IMR-90 (cell line): ENCODE measurements around the gene SH2D4B. TPM values are rescaled to one million over a fixed set of nuclear protein-coding genes. Genes with fewer than 3 reads are reported as not detected.

Experiments used
- ATAC-seq: fragments of 200-7000 bp; cut with Tn5 transposase; 2 replicates; pipeline ENCODE4 v1.9.1; 2020; ENCODE audit warnings: low read depth, mild to moderate bottlenecking, moderate library complexity
- BruUV-seq: library from RNA; stranded (reverse); fragments of 400-500 nt; replicated peaks from 2 replicates; lab custom pipeline; 2021; lab: Mats Ljungman, UMichigan
- CTCF ChIA-PET: fragments of 300-600 bp; formaldehyde crosslinking; extraction: SDS; loops from one replicate; lab custom pipeline; 2021; ENCODE audit warnings: antibody characterized with exemption; lab: Yijun Ruan, JAX
- POLR2A ChIA-PET: fragments of 300-600 bp; sonication (Branson Sonifier 250); formaldehyde crosslinking; loops from one replicate; lab custom pipeline; 2022; ENCODE audit warnings: antibody characterized with exemption; ENCODE audit not compliant: unreplicated experiment; lab: Charles Lee
- DNase-seq: peaks from one replicate; pipeline ENCODE4 v3.0.0; 2013
- H2AFZ ChIP-seq: replicated peaks from 2 replicates; pipeline ENCODE3; 2013; ENCODE audit warnings: low read length, mild to moderate bottlenecking; ENCODE audit not compliant: poor library complexity
- H2AK5ac ChIP-seq: 2 replicates; pipeline ENCODE4 v1.6.1; 2013; ENCODE audit warnings: low read depth, low read length, inconsistent platforms
- H2AK9ac ChIP-seq: replicated peaks from 2 replicates; pipeline ENCODE3; 2013; ENCODE audit warnings: mild to moderate bottlenecking, low read depth, low read length, moderate library complexity; ENCODE audit not compliant: poor library complexity
- H2BK120ac ChIP-seq: 2 replicates; pipeline ENCODE4 v1.6.1; 2013; ENCODE audit warnings: low read depth, low read length, inconsistent platforms
- H2BK15ac ChIP-seq: 3 replicates; pipeline ENCODE4 v1.6.1; 2013; ENCODE audit warnings: low read depth, low read length, inconsistent platforms
- H2BK20ac ChIP-seq: 2 replicates; pipeline ENCODE4 v1.6.1; 2013; ENCODE audit warnings: low read depth, mild to moderate bottlenecking, inconsistent platforms, low read length, moderate library complexity
- H2BK5ac ChIP-seq: 2 replicates; pipeline ENCODE4 v1.6.1; 2013; ENCODE audit warnings: mild to moderate bottlenecking, low read depth, low read length, inconsistent platforms; ENCODE audit not compliant: poor library complexity, severe bottlenecking
- H3K14ac ChIP-seq: replicated peaks from 2 replicates; pipeline ENCODE4 v1.6.1; 2013; ENCODE audit warnings: low read depth, low read length, inconsistent platforms
- H3K18ac ChIP-seq: 2 replicates; pipeline ENCODE4 v1.6.1; 2013; ENCODE audit warnings: low read depth, low read length, control low read depth
- H3K23ac ChIP-seq: 2 replicates; pipeline ENCODE4 v1.6.1; 2013; ENCODE audit warnings: low read depth, low read length, inconsistent platforms
- H3K27ac ChIP-seq: 2 replicates; pipeline ENCODE4 v1.5.1; 2013; ENCODE audit warnings: mild to moderate bottlenecking, control low read depth, low read length; ENCODE audit not compliant: insufficient read depth
- H3K27me3 ChIP-seq: 2 replicates; pipeline ENCODE4 v1.6.1; 2013; ENCODE audit warnings: low read length; ENCODE audit not compliant: control insufficient read depth, insufficient read depth
- H3K36me3 ChIP-seq: 2 replicates; pipeline ENCODE4 v1.6.1; 2013; ENCODE audit warnings: low read length, mixed read lengths; ENCODE audit not compliant: control insufficient read depth, insufficient read depth
- H3K4ac ChIP-seq: 2 replicates; pipeline ENCODE4 v1.6.1; 2013; ENCODE audit warnings: low read depth, low read length, inconsistent platforms
- H3K4me1 ChIP-seq: 2 replicates; pipeline ENCODE4 v1.6.1; 2013; ENCODE audit warnings: low read length, mixed read lengths; ENCODE audit not compliant: control insufficient read depth, insufficient read depth
- H3K4me2 ChIP-seq: 2 replicates; pipeline ENCODE4 v1.6.1; 2013; ENCODE audit warnings: low read depth, mild to moderate bottlenecking, control low read depth, low read length, moderate library complexity
- H3K4me3 ChIP-seq: 2 replicates; pipeline ENCODE4 v1.5.1; 2013; ENCODE audit warnings: low read depth, mild to moderate bottlenecking, control low read depth, low read length, moderate library complexity; ENCODE audit not compliant: insufficient read depth
- H3K56ac ChIP-seq: 2 replicates; pipeline ENCODE4 v1.6.1; 2013; ENCODE audit warnings: low read length, inconsistent platforms; ENCODE audit not compliant: insufficient read depth; ENCODE audit errors: extremely low read depth
- H3K79me1 ChIP-seq, 2 experiments: 2 replicates each; pipeline ENCODE4 v1.6.1; 2013; ENCODE audit warnings: low read length in 2 of 2, inconsistent platforms in 1 of 2, low read depth in 1 of 2
- H3K9ac ChIP-seq: 2 replicates; pipeline ENCODE4 v1.6.1; 2013; ENCODE audit warnings: low read depth, low read length, control low read depth
- H3K9me1 ChIP-seq: 2 replicates; pipeline ENCODE4 v1.6.1; 2013; ENCODE audit warnings: low read length, inconsistent platforms; ENCODE audit not compliant: insufficient read depth
- H3K9me3 ChIP-seq: 2 replicates; pipeline ENCODE4 v1.6.1; 2013; ENCODE audit warnings: low read length; ENCODE audit not compliant: control insufficient read depth, insufficient read depth
- H4K20me1 ChIP-seq: 2 replicates; pipeline ENCODE4 v1.6.1; 2013; ENCODE audit warnings: low read length, inconsistent platforms; ENCODE audit not compliant: insufficient read depth
- H4K5ac ChIP-seq: 2 replicates; pipeline ENCODE4 v1.6.1; 2013; ENCODE audit warnings: mild to moderate bottlenecking, low read depth, low read length, control low read depth
- H4K8ac ChIP-seq, 2 experiments: 2 replicates each; pipeline ENCODE4 v1.6.1; 2013; ENCODE audit warnings: low read depth in 2 of 2, low read length in 2 of 2, control low read depth in 1 of 2, inconsistent platforms in 1 of 2
- H4K91ac ChIP-seq: 2 replicates; pipeline ENCODE4 v1.6.1; 2013; ENCODE audit warnings: low read depth, low read length, inconsistent platforms; ENCODE audit not compliant: insufficient read depth
- BHLHE40 ChIP-seq: fragments of 150-350 bp; IDR thresholded peaks from 2 replicates; pipeline ENCODE4 v1.6.1; 2016; ENCODE audit warnings: mild to moderate bottlenecking, low read depth, low read length
- CEBPB ChIP-seq: IDR thresholded peaks from 2 replicates; pipeline ENCODE4 v1.6.1; 2012; ENCODE audit warnings: low read depth, low read length, improper control_type of control experiment
- CHD1 ChIP-seq: IDR thresholded peaks from 2 replicates; pipeline ENCODE4 v1.6.1; 2012; ENCODE audit warnings: low read depth, low read length, improper control_type of control experiment
- CTCF ChIP-seq: conservative IDR thresholded peaks from 2 replicates; pipeline ENCODE4 v1.5.1; 2012; ENCODE audit warnings: mild to moderate bottlenecking, low read depth, low read length, improper control_type of control experiment
- ELK1 ChIP-seq: fragments of 150-350 bp; IDR thresholded peaks from 2 replicates; pipeline ENCODE4 v1.6.1; 2016; ENCODE audit warnings: low read depth, mild to moderate bottlenecking, low read length, moderate library complexity, borderline replicate concordance
- FOS ChIP-seq: fragments of 150-350 bp; IDR thresholded peaks from 2 replicates; pipeline ENCODE4 v1.6.1; 2016; ENCODE audit warnings: low read depth, low read length
- MAFK ChIP-seq: IDR thresholded peaks from 2 replicates; pipeline ENCODE4 v1.6.1; 2012; ENCODE audit warnings: low read depth, low read length, improper control_type of control experiment
- MAZ ChIP-seq: IDR thresholded peaks from 2 replicates; pipeline ENCODE4 v1.6.1; 2012; ENCODE audit warnings: low read depth, mild to moderate bottlenecking, low read length, improper control_type of control experiment, moderate library complexity, borderline replicate concordance
- MXI1 ChIP-seq: IDR thresholded peaks from 2 replicates; pipeline ENCODE4 v1.6.1; 2012; ENCODE audit warnings: low read depth, mild to moderate bottlenecking, low read length, moderate library complexity, borderline replicate concordance
- NFE2L2 ChIP-seq: fragments of 150-350 bp; IDR thresholded peaks from 2 replicates; pipeline ENCODE4 v1.6.1; 2016; ENCODE audit warnings: low read depth, mild to moderate bottlenecking, low read length
- POLR2A ChIP-seq: IDR thresholded peaks from 2 replicates; pipeline ENCODE4 v1.6.1; 2012; ENCODE audit warnings: mild to moderate bottlenecking, low read depth, low read length
- RAD21 ChIP-seq: IDR thresholded peaks from 2 replicates; pipeline ENCODE4 v1.6.1; 2012; ENCODE audit warnings: low read length, improper control_type of control experiment
- RCOR1 ChIP-seq: IDR thresholded peaks from 2 replicates; pipeline ENCODE4 v1.6.1; 2012; ENCODE audit warnings: mild to moderate bottlenecking, low read length, improper control_type of control experiment; ENCODE audit not compliant: insufficient replicate concordance
- RFX5 ChIP-seq: IDR thresholded peaks from 2 replicates; pipeline ENCODE4 v1.8.0; 2012; ENCODE audit warnings: low read depth, mild to moderate bottlenecking, low read length, moderate library complexity
- SMC3 ChIP-seq: fragments of 150-350 bp; IDR thresholded peaks from 2 replicates; pipeline ENCODE4 v1.6.1; 2016; ENCODE audit warnings: low read depth, mild to moderate bottlenecking, antibody characterized with exemption, low read length, moderate library complexity
- USF2 ChIP-seq: fragments of 150-350 bp; IDR thresholded peaks from 2 replicates; pipeline ENCODE4 v1.6.1; 2017; ENCODE audit warnings: mild to moderate bottlenecking, antibody characterized with exemption, low read length, low read depth
- WGBS, 2 experiments: methylation state at CpG; one replicate each; pipeline versions ENCODE4 v1.1.5 to v1.1.7; 2013; ENCODE audit warnings: missing lambda C conversion rate in 2 of 2; ENCODE audit not compliant: insufficient read length in 1 of 2; ENCODE audit errors: extremely low coverage in 2 of 2; 5-methylcytosine and 5-hydroxymethylcytosine counted together
- dilution Hi-C: fragments of 300-500 bp; cut with HindIII; formaldehyde crosslinking; loops from one replicate; pipeline ENCODE4 v1.14.3; 2018; ENCODE audit warnings: low sequenced_read_pairs; ENCODE audit not compliant: unreplicated experiment
- in situ Hi-C: fragments of 300-500 bp; cut with MboI; formaldehyde crosslinking; loops from 3 replicates; pipeline ENCODE4 v1.14.3; 2019; ENCODE audit warnings: low sequenced_read_pairs, inconsistent platforms, mixed read lengths
- intact Hi-C: fragments of 100-400 bp; cut with micrococcal nuclease; formaldehyde crosslinking; loops from 2 replicates; pipeline ENCODE4 v1.10.0; 2022
- polyA plus RNA-seq, 3 experiments: library from polyadenylated mRNA; depleted of rRNA; stranded (reverse); fragments of >200 nt; gene quantifications; 2 replicates each; pipeline ENCODE4 v1.2.3, GENCODE V29; 2012; ENCODE audit warnings: low replicate concordance in 1 of 3
- total RNA-seq: library from RNA; depleted of rRNA; stranded (reverse); fragments of >200 nt; gene quantifications from 2 replicates; pipeline ENCODE4 v1.2.3, GENCODE V29; 2012

SH2D4B gene
- total and polyA plus RNA-seq, 2 of the 4 experiments (the other 2 are of a cell fraction), result not detected

- no peak for ATAC-seq
- DNase-seq, result no peak
- H3K36me3 ChIP-seq, result no peaks in the 10 kb centered on the region
- ChIA-PET POLR2A (no interaction called here), CTCF (no interaction called here)
- no peak overlapping the region for H2BK15ac ChIP-seq
- no peak overlapping the region for H3K27ac ChIP-seq
- no peak overlapping the region for H3K4ac ChIP-seq
- BruUV-seq, result no TSS peak
- H4K20me1 ChIP-seq, result no peaks in the 10 kb centered on the region
- no peak overlapping the region for H2AK5ac ChIP-seq
- intact Hi-C loops (no loop called here), dilution Hi-C loops (no loop called here), in situ Hi-C loops (no loop called here)
- no peaks in the 10 kb centered on the region for H3K79me1 ChIP-seq
- H2AFZ ChIP-seq, result no peak overlapping the region
- H2BK5ac ChIP-seq, result no peak overlapping the region
- no peaks in the 10 kb centered on the region; the same call in 1 of the 2 replicates for H3K9me3 ChIP-seq
- H4K91ac ChIP-seq, result no peak overlapping the region
- H3K9ac ChIP-seq, result no peak overlapping the region
- no peak overlapping the region for H3K4me3 ChIP-seq
- no peak overlapping the region for H3K23ac ChIP-seq
- H3K9me1 ChIP-seq, result no peaks in the 10 kb centered on the region
- H2BK120ac ChIP-seq, result no peak overlapping the region
- no peaks in the 10 kb centered on the region for H3K4me1 ChIP-seq
- TF ChIP-seq USF2, result no peak
- TF ChIP-seq RFX5, result no peak
- TF ChIP-seq NFE2L2, result no peak
- no peak for TF ChIP-seq FOS
- TF ChIP-seq MAZ, result no peak
- no peak for TF ChIP-seq MXI1
- TF ChIP-seq ELK1, result no peak
- TF ChIP-seq MAFK, result no peak
- TF ChIP-seq BHLHE40, result no peak
- TF ChIP-seq RAD21, result no peak
- TF ChIP-seq POLR2A, result no peak
- TF ChIP-seq SMC3, result no peak
- no peak for TF ChIP-seq CEBPB
- TF ChIP-seq CHD1, result no peak
- no peak for TF ChIP-seq CTCF
- no peak for TF ChIP-seq RCOR1
- no peak overlapping the region for H2AK9ac ChIP-seq
- H4K8ac ChIP-seq, result no peak overlapping the region
- H2BK20ac ChIP-seq, result no peak overlapping the region
- no CpG with 5 or more reads among the region's 9 CpGs for WGBS, 2 experiments
- no peak overlapping the region for H3K18ac ChIP-seq
- no peak overlapping the region for H3K14ac ChIP-seq
- no peaks in the 10 kb centered on the region for H3K27me3 ChIP-seq
- H4K5ac ChIP-seq, result no peak overlapping the region
- no peak overlapping the region for H3K4me2 ChIP-seq
- H3K56ac ChIP-seq, result no peak overlapping the region
These were observed 121.6 kb downstream of the SH2D4B start for GRCh38 chr10:80659289-80659688.
